Sciatic nerve (tissue), 2 donors: ENCODE measurements around the gene MAN1C1. TPM values are rescaled to one million over a fixed set of nuclear protein-coding genes. Genes with fewer than 3 reads are reported as not detected.
A peak's percentile ranks its signal among the peaks of the same experiment; 100 is the strongest.
"Not testable (repeated sequence)": the region's sequence is repeated elsewhere in the genome, so short reads cannot be mapped to it uniquely, and the experiment has no call there.

ENCODE experiments used
- ATAC-seq: fragments of 200-7000 bp; cut with Tn5 transposase; one replicate; pipeline ENCODE4 v1.9.1; 2020; ENCODE audit warnings: mild to moderate bottlenecking, moderate library complexity
- DNase-seq: peaks from one replicate; pipeline ENCODE4 v3.0.0-alpha.2; 2020; ENCODE audit warnings: low spot score
- intact Hi-C: fragments of 100-400 bp; cut with DNase I; formaldehyde crosslinking; loops from one replicate; pipeline ENCODE4 v1.14.2; 2022
- total RNA-seq: library from RNA; stranded (reverse); fragmentation: NEBNext Ultra II Directional; extraction: Animal tissue kit (Norgen Biotek cat#: 25700); gene quantifications from one replicate; pipeline ENCODE4 v1.2.1, GENCODE V29; 2021
- donor health status: DM: no; HTN: no; CAD: no.
- donor health status: DM: no; HTN: no; CAD: no.

Gene MAN1C1
- total RNA-seq, 1 donor from 2014 or later = 29.4 TPM

DNA sequence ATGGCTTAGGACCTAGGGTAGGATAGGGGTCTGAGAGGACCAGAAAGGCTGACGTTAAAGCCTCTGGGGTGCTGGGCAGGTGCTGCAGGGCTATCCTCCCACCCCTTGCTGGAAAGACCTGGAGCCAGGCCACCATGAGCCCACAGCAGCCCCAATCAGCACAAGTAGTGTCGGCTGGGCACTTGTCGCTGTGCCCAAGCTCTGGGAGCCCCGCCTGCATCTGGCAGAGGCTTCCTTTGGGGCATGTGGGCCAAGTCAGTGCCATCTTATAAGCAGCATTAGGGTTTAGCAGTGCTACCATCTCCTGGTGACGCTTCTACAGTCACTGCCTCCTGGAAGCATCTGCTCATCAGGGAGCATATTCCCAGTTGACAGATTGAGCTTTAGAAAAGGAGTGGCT, 31.3 kb downstream of the MAN1C1 start:
- intact Hi-C loops = no loop called here
- ATAC-seq (no peak), DNase-seq (peak; percentile 36)

DNA sequence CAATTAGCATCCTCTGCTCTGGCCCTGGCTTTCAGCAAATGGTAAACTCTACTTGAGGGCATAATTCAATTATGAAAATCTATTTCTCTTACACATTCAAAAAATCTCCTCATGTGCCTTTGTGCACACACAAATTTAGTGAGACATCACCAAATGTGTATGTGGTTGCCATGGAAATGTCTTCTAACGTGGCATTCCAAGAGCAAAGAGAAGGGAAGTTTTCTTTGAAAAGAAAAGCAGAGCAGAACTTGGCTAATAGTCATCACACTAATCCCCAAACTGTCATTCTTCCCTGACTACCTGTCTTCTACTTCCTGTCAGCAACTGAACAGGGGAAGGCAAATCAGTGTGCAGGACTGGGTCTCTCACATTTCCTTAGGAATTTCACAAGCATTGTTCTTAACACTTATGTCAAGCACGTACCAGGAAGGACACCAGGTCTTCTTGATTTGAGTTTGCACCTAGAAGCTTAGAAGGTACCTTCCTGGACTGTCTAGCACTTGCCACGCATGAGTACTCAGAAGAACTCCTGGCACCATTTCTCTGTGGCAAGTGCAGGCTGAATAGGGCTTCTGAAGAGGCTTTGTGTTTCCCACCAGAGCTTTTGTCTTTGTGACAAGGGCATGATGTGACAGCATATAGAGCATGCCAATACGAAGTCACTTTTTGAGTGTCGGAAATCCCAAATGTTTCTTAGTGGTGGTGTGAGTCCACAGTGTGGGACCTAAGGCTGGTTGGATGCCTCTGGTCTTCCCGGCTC, 32.3 kb downstream of the MAN1C1 start:
- DNase-seq (no peak), ATAC-seq (no peak)
- intact Hi-C loops = no loop called here

DNA sequence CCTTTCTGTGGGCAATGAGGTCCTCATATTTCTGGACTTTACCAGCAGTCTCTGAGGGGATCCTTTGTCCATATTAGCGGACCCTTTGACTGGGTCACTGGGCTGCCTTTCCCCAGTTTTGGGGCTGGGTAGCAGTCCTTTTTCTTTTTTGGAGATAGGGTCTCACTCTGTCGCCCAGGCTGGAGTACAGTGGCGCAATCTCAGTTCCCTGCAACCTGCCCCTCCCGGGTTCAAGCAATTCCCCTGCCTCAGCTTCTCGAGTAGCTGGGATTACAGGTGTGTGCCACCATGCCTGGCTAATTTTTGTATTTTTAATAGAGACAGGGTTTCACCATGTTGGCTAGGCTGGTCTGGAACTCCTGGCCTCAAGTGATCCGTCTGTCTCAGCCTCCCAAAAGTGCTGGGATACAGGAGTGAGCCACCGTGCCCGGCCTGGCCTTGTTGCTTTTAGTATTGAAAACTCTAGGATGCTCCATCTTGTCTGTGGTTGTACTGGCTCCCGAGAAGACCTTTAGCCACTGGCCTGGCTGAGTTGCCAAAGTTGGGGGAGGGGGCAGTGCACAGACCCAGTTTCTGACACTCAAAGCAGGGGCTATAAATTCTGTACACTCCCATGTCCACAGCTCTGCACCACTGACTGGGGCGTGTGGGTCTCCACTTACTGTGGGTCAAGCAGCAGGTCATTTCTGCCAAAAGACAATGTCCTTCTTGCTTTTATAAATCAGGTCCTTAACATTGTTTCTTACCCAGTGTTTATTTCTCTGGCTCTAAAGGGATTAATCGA, 33.1 kb downstream of the MAN1C1 start:
- DNase-seq = peak; percentile 47
- ATAC-seq = peak; percentile 44
- intact Hi-C loops = no loop called here

DNA sequence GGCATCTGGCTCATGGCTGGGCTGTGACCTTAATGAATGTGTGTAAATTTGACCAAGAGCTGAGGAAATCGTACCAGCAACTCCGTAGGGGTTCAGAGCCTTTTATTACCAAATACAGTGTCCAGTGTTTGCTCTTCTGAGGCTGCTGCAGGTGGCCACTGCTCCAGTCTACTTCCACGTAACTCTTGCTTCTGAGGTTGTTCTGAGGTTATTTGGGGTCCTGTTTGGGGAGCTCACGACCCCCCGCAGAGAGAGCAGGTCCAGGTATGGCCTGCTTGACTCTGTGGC, 33.6 kb downstream of the MAN1C1 start:
- DNase-seq (peak; percentile 45), ATAC-seq (peak; percentile 84)
- intact Hi-C loops = no loop called here

DNA sequence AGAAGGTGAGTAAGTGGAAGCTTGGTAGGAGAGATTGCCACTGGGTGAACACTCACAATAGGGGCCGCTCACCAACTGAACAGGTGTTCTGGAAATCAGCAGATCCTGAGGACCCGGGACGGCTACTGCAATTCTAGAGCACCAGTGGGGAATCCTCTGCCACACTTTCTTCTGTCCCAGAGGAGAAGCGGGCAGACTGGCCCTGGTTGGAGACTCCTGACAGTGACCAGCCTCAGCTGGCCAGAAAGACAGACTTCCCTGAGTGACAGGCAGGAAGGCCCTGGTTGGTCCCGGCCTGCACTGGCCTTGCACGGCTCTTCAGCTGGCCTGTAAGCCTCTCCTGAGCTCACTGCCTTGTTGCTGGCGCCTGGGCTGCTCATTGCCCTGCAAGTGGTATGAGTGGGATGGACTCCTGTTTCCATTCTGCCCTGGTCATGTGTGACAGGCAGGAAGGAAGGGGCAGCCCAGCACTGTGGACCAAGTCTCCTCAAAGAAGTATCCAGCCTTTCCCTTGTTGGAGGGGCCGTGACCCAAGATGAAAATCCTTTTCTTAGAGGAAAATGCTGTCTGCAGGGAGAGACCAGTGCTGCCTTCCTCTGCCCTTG, 34.5 kb downstream of the MAN1C1 start:
- peak; percentile 48 for DNase-seq
- no peak for ATAC-seq
- intact Hi-C loops = no loop called here

DNA sequence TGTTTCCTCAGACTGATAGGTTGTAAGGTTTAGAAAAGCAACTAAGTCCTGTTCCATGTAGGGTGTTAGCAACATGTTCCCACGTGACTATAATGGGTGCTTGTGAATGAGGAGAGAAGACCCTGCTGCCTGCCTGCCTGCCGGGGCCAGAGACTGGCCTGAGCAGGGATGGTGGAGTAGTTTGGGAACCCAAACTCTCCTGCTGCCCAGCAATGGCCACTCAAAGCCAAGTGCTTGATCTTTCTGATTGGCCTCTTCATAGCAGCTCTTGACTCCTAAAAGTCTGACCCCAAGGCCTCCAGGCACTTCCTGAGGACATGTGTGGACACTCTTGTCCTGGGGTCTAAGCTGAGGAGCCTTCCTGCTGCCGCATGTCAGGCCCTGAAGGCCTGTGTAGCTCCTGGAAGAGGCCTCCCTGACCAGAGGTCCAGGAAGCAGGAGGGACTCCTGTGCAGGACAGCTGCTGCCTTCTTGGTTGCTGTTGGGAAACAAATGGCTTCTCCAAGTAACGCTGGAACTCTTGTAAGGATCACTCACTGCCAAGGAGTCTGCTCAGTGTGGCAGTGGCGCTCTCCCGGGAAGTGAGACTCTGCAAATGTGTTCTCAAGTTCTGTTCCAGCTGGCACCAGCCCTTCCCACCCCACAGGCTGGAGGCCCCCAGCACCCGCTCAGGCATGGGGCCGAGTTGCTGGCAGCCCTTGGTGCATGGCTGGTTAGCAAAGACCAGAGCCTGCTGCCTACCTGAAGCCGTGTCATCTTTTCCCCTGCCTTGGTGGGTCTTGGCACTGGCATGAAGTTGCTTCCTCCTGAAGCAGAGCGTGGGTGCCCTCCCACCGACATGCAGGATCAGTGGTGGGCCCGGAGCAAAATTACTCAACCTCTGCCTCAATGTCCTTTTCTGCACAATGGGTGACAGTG, 35.5 kb downstream of the MAN1C1 start:
- intact Hi-C loops = no loop called here

DNA sequence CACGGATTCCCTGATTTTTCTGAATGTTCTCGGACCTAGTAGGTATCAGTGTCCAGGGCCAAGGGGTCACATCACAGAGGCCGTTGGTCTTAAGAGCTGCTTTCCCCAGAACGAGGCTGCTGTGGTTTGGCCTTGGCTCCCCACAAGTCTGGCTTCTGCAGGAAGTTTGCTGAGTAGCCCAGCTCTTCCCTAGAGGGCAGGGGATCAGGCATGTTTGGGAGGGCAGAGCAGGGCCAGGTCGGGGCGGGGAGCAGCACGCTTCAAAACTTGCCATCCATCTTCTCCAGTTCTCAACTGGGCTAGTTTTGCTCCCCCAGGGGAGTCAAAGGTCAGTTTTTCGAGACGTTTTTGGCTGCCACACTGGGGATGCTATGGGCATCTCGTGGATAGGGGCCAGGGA, 37.0 kb downstream of the MAN1C1 start:
- DNase-seq (no peak), ATAC-seq (peak; percentile 44)
- intact Hi-C loops = no loop called here

More for the DNA sequence above, 35.5 kb downstream of the MAN1C1 start:
- DNase-seq (peak; percentile 37), ATAC-seq (no peak)

DNA sequence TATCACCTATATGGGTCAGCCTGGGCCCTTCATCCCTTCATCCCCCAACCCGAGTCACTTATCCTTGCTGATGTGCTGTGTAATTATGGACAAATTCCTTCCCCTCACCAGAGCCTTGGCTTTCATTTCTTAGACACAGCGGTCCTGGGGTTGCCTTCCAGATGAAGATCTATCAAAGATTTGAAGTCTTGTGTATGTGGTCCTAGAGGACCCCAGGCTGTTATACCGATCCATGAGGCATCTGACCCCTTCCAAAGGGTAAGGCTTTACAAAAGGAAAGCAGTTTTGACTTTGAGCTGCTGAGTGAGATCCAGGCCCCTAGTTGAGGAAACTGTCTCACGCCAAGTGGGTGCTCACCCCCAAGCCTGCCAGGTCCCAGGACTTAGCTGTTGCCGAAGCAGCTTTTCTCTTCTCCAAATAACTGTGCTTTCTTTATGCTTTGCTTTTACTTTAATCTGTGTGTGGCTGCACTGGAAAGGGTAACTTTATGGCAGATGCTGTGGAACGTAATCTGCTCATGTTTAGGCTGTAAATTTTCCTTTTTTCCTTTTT, 37.6 kb downstream of the MAN1C1 start:
- DNase-seq (no peak), ATAC-seq (no peak)
- intact Hi-C loops = no loop called here

DNA sequence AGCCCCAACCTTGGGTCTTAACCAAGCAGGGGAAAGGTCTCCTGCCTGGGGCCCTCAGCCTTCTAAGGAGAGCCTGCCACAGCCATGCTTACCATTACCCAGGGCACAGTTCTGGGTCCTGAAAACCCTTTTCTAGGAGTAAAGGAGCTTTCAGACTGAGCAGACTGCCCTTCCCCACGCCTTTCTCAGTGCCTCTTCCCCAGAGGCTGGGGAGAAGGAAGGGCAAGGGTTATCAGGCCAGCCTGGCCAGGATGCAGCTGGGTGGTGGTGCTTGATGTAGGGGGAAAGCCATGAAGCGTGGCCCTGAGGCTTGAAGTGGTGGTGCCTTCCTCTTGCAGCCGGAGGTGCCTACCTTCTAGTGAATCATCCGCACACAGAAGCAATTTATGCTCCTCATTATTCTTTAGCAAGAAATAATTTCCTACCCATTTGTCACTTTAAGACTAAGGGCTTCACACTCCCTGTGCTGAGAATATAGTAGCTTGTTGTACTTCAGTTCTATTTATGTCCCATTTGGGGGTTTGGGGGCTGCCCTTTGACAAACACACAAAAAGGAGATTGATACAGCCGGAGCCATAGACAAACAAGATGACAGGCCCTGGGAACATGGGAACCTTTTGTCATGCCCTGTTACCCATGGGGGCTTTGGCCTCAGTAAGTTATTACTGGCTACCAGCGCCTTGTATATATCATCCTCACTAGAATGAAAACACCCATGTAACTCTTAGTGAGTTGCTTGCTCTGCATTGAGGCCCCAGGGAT, 40.7 kb downstream of the MAN1C1 start:
- intact Hi-C loops = no loop called here
- no peak for DNase-seq
- ATAC-seq = peak; percentile 20

DNA sequence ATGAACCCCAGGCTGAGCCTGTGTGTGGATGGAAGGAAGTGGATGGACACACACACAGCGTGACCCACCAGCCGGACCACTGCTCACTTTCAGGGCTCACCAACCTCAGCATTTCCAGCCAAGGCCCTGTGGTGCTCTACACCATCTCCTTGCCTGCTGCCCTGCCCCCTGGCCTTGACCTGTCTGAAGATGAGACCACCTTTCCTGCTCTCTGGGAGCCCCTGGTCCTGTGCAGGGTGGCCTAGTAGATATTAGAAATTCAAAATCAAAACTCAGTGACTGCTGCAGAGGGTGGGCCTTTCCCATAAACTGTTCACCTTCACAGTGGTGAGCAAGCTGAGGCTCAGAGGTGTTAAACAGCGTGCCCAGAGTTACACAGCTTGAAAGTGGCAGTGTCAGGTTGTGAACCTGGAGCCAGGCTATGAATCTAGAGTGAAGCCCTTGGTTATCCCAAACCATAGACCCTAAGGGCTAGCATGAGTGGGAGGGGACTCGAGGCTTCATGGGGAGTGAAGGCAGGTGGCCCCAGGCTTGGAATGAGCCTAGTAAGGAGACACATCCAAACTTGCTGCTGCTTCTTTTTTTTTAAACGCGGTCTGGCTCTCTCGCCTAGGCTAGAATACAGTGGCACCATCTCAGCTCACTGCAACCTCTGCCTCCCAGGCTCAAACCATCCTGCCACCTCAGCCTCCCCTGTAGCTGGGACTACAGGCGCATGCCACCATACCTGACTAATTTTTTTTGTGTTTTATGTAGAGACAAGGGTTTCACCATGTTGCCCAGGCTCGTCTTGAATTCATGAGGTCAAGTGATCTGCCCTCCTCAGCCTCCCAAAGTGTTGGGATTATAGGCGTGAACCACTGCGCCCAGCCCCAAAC, 41.5 kb downstream of the MAN1C1 start:
- intact Hi-C loops = no loop called here
- ATAC-seq (no peak), DNase-seq (no peak)

DNA sequence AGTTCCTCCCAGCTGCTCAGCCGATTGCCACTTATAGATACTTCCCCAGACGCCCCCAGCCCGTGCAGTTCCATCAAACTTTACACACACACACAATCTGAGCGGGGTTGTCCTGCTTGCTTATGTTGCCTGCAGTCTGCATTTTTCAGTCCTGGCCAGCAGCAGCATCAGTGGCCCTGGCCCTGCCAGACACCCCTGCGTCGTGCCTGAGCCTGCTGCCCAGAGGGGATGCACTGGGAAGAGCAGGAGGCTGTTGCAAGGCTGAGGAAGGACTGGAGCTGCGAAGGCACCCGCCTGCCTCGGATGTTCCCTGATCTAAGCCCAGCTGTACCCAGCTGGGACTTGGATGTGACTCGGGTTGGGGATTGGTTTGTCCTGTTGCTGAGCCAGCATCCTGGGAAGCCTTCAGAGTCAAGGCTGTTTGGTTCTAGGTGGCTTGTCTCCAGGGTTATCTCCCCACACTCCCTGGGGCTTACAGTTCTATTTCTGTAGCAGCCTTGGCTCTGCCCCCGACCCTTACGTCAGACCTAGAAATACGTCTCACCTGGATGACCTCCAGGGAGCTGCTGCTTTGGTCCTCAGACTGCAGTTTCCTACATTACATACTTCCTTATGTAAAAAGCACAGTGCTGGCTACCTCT, 42.3 kb downstream of the MAN1C1 start:
- no peak for DNase-seq
- ATAC-seq = peak; percentile 33
- intact Hi-C loops = no loop called here

DNA sequence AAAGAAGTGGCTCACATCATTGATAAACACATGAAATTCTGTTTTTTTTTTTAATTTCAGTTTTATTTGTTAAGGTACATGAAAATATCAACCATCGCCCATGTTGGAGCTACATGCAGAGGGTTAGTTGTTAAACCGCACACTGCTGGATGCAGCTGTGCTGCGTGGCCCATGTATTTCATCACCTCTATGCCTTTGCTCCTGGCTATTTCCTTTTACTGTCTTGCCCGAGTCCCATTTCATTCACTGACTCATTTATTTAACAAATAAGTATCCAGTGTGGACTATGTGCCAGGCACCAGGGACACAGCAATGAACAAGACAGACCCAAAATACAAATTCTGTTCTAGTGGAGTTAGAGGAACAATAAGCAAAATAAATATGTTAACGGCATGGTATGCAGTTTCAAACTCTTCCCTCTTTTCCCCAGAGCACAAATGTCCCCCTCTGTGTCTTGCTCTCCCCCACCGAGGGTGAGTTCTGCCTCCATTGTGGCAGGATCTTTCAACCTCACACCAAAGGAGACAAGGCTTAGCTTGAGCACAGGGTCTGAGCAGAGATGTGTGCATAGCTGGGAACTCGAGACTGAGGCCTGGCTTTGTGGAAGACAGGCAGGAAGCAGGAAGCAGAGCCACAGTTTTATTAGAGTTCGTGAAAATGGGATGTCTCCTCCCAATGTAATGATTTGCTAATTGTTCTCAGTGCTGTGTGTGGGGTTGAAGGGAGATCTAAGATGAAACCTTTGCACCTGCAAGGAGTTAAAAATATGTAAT, 44.6 kb downstream of the MAN1C1 start:
- DNase-seq (no peak), ATAC-seq (no peak)
- intact Hi-C loops = no loop called here

DNA sequence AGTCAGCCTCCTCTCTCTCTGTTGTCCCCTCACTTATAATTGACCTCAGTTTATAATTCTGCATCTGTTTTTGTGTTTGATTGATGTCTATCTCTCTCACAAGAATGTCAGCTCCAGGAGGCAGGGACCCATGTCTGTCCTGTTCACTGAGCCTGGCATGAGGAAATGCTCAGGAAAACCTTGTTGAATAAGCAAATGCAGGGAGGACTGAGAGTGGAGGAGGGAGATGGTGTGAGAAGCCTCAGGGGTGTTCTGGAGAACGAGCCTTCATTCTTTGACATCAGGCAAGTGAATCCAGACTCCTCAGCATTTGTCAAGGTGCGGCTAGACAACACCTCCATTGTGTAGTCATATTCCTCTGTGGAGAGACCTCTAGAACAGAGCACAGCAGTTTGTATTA, 45.5 kb downstream of the MAN1C1 start:
- no peak for DNase-seq
- intact Hi-C loops = no loop called here
- no peak for ATAC-seq

DNA sequence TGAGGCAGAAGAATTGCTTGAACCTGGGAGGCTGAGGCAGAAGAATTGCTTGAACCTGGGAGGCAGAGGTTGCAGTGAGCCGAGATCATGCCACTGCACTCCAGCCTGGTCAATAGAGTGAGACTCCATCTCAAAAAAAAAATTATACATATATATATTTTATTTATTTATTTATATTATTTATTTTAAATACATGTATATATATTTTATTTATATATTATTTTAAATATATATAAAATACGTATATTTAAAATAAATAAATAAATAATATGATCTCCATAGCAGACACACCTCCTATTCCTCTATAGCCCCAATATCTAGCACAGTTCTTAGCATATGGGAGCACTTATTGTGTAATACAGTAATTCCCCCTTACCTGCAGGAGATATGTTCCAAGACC, 46.4 kb downstream of the MAN1C1 start:
- DNase-seq, intact Hi-C loops, ATAC-seq: not testable (repeated sequence)

DNA sequence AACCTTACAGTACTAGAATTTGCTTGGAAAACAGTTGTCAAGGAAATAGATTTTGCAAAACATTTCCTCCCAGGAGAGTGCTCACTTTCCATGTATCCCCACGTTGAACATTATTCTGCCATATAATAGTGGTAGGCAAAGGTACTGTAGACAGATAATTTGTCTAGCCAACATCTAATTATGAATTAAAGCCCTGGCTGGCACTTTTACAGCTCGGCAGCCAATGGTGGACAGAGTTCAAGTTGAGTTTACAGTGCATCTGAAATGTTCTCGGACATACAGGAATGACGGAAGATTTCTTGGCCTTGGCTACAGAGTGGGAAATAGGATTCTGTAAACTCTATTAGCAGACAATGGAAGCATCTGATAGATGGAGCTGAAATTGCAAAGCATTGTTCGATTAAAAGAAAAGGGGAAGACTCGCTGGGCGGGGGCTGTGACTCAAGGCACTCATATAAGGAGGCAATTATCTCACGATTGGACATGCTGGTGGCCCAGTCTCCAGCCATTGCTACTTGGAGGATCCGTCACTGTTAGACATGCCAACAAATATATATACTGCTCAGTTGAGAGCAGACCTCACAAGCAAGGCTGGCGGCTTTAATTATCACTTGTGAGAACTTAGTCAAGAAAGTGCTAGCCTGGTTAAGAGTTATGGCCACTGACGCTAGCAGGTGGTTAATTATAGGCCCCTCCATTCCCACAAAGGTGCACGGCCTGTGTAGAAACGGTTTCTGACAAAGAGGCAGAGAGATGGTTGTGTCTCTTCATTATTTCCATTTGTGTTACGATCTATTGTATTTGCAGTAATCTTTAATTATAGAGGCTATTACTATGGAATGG, 48.0 kb downstream of the MAN1C1 start:
- peak; percentile 31 for DNase-seq
- ATAC-seq = peak; percentile 56
- intact Hi-C loops = no loop called here
